ENCODE results near the gene DBF4B. TPM values are rescaled to one million over a fixed set of nuclear protein-coding genes. Genes with fewer than 3 reads are reported as not detected.

DBF4B gene
- total RNA-seq, 1 donor from 2014 or later: 12.2 TPM

DNA sequence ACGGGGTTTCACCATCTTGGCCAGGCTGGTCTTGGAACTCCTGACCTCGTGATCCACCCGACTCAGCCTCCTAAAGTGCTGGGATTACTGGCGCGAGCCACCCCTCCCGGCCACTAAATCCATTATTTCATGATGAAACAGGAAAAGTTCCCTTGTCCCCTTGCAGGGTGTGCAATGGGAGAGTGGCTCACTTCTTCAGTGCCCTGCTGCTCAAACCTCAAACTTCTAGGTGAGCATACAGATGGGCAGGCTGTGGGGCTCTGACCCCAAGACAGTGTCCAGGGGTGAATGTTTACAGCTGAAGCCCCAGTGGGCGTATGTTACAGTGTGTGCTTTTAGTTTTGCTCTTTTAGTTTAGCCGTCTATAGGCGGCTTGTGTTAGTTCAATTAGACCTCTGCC, 87.0 kb downstream of the DBF4B start:
- TF ChIP-seq, protein P1, sequence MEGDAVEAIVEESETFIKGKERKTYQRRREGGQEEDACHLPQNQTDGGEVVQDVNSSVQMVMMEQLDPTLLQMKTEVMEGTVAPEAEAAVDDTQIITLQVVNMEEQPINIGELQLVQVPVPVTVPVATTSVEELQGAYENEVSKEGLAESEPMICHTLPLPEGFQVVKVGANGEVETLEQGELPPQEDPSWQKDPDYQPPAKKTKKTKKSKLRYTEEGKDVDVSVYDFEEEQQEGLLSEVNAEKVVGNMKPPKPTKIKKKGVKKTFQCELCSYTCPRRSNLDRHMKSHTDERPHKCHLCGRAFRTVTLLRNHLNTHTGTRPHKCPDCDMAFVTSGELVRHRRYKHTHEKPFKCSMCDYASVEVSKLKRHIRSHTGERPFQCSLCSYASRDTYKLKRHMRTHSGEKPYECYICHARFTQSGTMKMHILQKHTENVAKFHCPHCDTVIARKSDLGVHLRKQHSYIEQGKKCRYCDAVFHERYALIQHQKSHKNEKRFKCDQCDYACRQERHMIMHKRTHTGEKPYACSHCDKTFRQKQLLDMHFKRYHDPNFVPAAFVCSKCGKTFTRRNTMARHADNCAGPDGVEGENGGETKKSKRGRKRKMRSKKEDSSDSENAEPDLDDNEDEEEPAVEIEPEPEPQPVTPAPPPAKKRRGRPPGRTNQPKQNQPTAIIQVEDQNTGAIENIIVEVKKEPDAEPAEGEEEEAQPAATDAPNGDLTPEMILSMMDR (conservative IDR thresholded peaks at IDR 0.05; ENCODE audit: low read depth, low read length): no peak
- DNase-seq (ENCODE audit: low read depth): no peak
- H3K4me3 ChIP-seq (ENCODE audit: low read depth, low read length): no peak overlapping the region

DNA sequence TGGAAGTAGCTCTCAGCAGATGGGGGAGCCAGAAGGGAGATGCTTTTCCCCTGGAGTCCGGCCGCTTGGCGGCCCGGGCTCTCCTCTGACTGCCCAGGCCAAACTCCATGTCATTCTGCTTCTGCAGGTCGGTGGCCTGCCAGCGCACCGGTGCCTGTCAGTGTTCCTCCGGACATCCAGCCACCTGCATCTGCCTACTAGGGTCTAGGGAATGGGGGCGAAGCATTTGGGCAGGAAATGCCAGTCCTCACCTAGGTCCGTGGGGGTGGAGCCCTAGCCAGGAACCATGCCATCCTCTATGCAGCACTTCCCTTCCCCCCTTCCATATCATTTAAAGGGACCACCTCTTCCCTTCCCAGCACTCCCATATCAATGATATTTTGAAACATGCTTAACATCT, 87.5 kb downstream of the DBF4B start:
- TF ChIP-seq, protein P1 (conservative IDR thresholded peaks at IDR 0.05; ENCODE audit: low read depth, low read length): no peak
- DNase-seq (ENCODE audit: low read depth): no peak
- no peak overlapping the region for H3K4me3 ChIP-seq (ENCODE audit: low read depth, low read length)

DNA sequence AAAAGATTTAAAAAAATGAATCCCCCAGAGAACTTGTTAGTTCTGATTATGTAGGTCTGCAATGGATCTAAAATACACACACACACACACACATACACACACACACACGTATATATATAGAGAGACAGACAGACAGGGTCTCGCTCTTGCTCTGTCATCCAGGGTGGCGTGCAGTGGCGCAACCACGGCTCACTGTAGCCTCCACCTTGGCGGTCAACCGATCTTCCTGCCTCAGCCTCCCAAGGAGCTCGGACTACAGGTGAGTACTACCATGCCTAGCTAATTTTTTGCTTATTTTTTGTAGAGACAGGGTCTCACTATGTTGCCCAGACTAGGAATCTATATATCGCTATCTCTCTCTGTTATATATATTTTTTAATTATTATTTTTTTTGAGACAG, 88.3 kb downstream of the DBF4B start:
- DNase-seq (ENCODE audit: low read depth): no peak
- H3K4me3 ChIP-seq (ENCODE audit: low read depth, low read length): no peak overlapping the region
- TF ChIP-seq, protein P1 (conservative IDR thresholded peaks at IDR 0.05; ENCODE audit: low read depth, low read length): no peak

DNA sequence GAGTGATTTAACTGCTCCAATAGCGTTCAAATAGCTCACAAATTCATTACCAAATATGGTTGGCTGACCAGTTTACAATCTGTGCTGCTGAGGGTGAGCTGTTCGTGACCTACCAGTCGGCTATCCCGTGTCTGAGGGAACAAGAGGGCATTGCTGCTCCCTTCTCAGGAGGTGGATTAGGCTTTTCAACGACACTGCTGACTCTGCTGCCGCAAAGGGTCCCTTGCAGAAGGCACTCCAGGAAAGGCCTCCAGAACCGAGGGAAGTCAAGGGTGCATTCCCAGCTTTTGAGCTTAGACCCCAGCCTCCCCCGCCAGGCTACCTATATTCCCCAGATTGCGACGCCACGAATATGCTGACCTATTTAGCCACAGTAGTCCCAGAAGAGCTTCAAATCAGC, 89.3 kb downstream of the DBF4B start:
- DNase-seq (ENCODE audit: low read depth): no peak
- no peak overlapping the region for H3K4me3 ChIP-seq (ENCODE audit: low read depth, low read length)
- TF ChIP-seq, protein P1 (conservative IDR thresholded peaks at IDR 0.05; ENCODE audit: low read depth, low read length): no peak

DNA sequence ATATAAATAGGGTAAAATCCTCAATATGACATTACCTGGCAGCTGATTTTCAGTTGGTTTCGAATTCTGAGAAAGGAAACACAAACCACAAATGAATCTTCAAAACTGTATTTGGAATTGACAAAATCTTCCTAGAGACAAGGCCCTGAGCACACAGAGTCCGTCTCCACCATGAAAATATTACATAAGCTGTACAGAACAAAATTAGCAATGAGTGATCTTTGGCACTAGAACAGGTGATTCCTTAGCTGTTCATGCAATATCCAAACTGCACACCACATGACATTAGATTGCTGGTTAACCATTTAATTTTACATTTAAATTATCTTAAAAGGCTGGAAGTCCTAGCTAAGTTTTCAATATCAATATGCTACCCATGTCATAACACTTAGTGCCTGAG, 89.9 kb downstream of the DBF4B start:
- TF ChIP-seq, protein P1 (conservative IDR thresholded peaks at IDR 0.05; ENCODE audit: low read depth, low read length): no peak
- no peak overlapping the region for H3K4me3 ChIP-seq (ENCODE audit: low read depth, low read length)
- no peak for DNase-seq (ENCODE audit: low read depth)

Other genes starting within 250 kb of the DBF4B start
- gene GPATCH8, start 205.3 kb upstream of the DBF4B start, total RNA-seq: 12.6 and 13.7 TPM in 2 replicates
- gene FZD2, start 151.2 kb upstream of the DBF4B start, total RNA-seq: 4.1 and 9.2 TPM in 2 replicates
- gene MEIOC, start 52.2 kb upstream of the DBF4B start, total RNA-seq: 7.1 and 9.8 TPM in 2 replicates
- 26.3 and 37.4 TPM in 2 replicates for gene CCDC43, start 18.9 kb upstream of the DBF4B start, total RNA-seq
- gene ADAM11, start 50.3 kb downstream of the DBF4B start, total RNA-seq: 0.06 and 0.36 TPM in 2 replicates
- gene GJC1, start 121.6 kb downstream of the DBF4B start, total RNA-seq: 42.4 and 42.5 TPM in 2 replicates
- gene HIGD1B, start 139.2 kb downstream of the DBF4B start, total RNA-seq: not detected in 2 replicates
- 78.1 and 129 TPM in 2 replicates for gene EFTUD2, start 190.8 kb downstream of the DBF4B start, total RNA-seq
- 0.58 and 1.0 TPM in 2 replicates for gene GFAP, start 206.8 kb downstream of the DBF4B start, total RNA-seq
- gene KIF18B, start 239.1 kb downstream of the DBF4B start, total RNA-seq: 22.5 and 26.3 TPM in 2 replicates

Data from epithelial cell of proximal tubule (primary cell).